ENCODE measurements around the gene ADGRD1. TPM values are rescaled to one million over a fixed set of nuclear protein-coding genes. Genes with fewer than 3 reads are reported as not detected.

ADGRD1 gene
- total RNA-seq, 3 donors from 2014 or later = 11.6 to 47.5 (median 18.7) TPM

GRCh38 chr12:131159660-131160059, 206.0 kb downstream of the ADGRD1 start:
- Histone ChIP-seq H3K36me3 (no peaks in the 10 kb centered on the region), H3K4me1 (no peaks in the 10 kb centered on the region), H3K27ac (no peak overlapping the region), H3K9me3 (no peaks in the 10 kb centered on the region), H3K4me3 (no peak overlapping the region), H3K27me3 (peaks cover 0 to 5% of the 10 kb centered on the region in 2 donors)
- no peak for TF ChIP-seq POLR2AphosphoS5 (IDR thresholded peaks at IDR 0.05)
- TF ChIP-seq CTCF (IDR thresholded peaks at IDR 0.05) = no peak
- TF ChIP-seq POLR2A (IDR thresholded peaks at IDR 0.05) = no peak
- intact Hi-C loops (cut with DNase I; ENCODE audit: low total_unique reads) = no loop called here
- no peak for DNase-seq (ENCODE audit: low spot score in 2 of 2)

- no peak for DNase-seq (ENCODE audit: low spot score in 2 of 2)
- no peak overlapping the region for H3K27ac ChIP-seq
- no peak for TF ChIP-seq POLR2A (IDR thresholded peaks at IDR 0.05)
- TF ChIP-seq POLR2AphosphoS5 (IDR thresholded peaks at IDR 0.05) = no peak
- no peak for TF ChIP-seq CTCF (IDR thresholded peaks at IDR 0.05)
- H3K9me3 ChIP-seq = no peaks in the 10 kb centered on the region
- H3K27me3 ChIP-seq = peaks cover 0 to 5% of the 10 kb centered on the region in 2 donors
- H3K36me3 ChIP-seq = no peaks in the 10 kb centered on the region
- no peaks in the 10 kb centered on the region for H3K4me1 ChIP-seq
- H3K4me3 ChIP-seq = no peak overlapping the region
- intact Hi-C loops (cut with DNase I; ENCODE audit: low total_unique reads) = no loop called here
Observed at GRCh38 chr12:131162113-131162512, 208.4 kb downstream of the ADGRD1 start.

GRCh38 chr12:131163189-131163738, 209.6 kb downstream of the ADGRD1 start:
- Histone ChIP-seq H3K36me3 (no peaks in the 10 kb centered on the region), H3K9me3 (no peaks in the 10 kb centered on the region), H3K27me3 (peaks cover 0 to 5% of the 10 kb centered on the region in 2 donors), H3K27ac (no peak overlapping the region), H3K4me3 (no peak overlapping the region), H3K4me1 (no peaks in the 10 kb centered on the region)
- no peak for TF ChIP-seq CTCF (IDR thresholded peaks at IDR 0.05)
- no peak for TF ChIP-seq POLR2A (IDR thresholded peaks at IDR 0.05)
- TF ChIP-seq POLR2AphosphoS5 (IDR thresholded peaks at IDR 0.05) = no peak
- intact Hi-C loops (cut with DNase I; ENCODE audit: low total_unique reads) = no loop called here
- DNase-seq (ENCODE audit: low spot score in 2 of 2) = no peak

- DNase-seq (ENCODE audit: low spot score in 2 of 2) = no peak
- Histone ChIP-seq H3K36me3 (no peaks in the 10 kb centered on the region), H3K27ac (no peak overlapping the region), H3K9me3 (no peaks in the 10 kb centered on the region), H3K4me3 (no peak overlapping the region), H3K4me1 (no peaks in the 10 kb centered on the region), H3K27me3 (peaks cover 0 to 5% of the 10 kb centered on the region in 2 donors)
- TF ChIP-seq POLR2A (IDR thresholded peaks at IDR 0.05) (no peak), POLR2AphosphoS5 (IDR thresholded peaks at IDR 0.05) (no peak), CTCF (IDR thresholded peaks at IDR 0.05) (no peak)
- intact Hi-C loops (cut with DNase I; ENCODE audit: low total_unique reads) = no loop called here
Observed at GRCh38 chr12:131164096-131164872, 210.6 kb downstream of the ADGRD1 start.

- Histone ChIP-seq H3K27me3 (peaks cover 0 to 5% of the 10 kb centered on the region in 2 donors), H3K36me3 (no peaks in the 10 kb centered on the region), H3K4me1 (no peaks in the 10 kb centered on the region), H3K9me3 (no peaks in the 10 kb centered on the region), H3K4me3 (no peak overlapping the region), H3K27ac (no peak overlapping the region)
- TF ChIP-seq POLR2A (IDR thresholded peaks at IDR 0.05) (no peak), POLR2AphosphoS5 (IDR thresholded peaks at IDR 0.05) (no peak), CTCF (IDR thresholded peaks at IDR 0.05) (no peak)
- intact Hi-C loops (cut with DNase I; ENCODE audit: low total_unique reads) = no loop called here
- DNase-seq (ENCODE audit: low spot score in 2 of 2) = no peak
Observed at GRCh38 chr12:131166717-131167116, 213.0 kb downstream of the ADGRD1 start.

Data from breast epithelium (tissue), 4 donors.